Measurements from ENCODE around the gene GP1BB.

GRCh38 chr22:19724927-19725661, 1.8 kb downstream of the GP1BB start:
- TF ChIP-seq EZH2 (IDR thresholded peaks at IDR 0.05; ENCODE audit: insufficient read depth, poor library complexity, severe bottlenecking): no peak
- TF ChIP-seq EZH2phosphoT487 (IDR thresholded peaks at IDR 0.05; ENCODE audit: insufficient read depth, low read depth): no peak
